ENCODE measurements around the gene RBPJ.

DNA sequence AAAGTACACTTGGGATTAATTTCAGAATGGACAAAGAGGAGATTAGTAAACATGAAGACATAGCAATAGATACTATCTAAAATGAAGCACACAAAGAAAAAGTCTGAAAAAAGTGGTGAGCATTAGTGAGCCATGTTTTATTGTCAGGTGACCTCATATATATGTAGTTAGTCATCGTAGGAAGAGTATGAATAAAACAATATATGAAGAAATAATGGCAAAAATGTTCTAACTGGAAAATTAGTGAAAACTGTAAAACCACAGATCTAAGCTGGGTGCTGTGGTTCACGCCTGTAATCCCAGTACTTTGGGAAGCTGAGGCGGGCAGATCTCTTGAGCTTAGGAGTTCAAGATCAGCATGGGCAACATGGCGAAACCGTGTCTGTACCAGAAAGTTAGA, 67.9 kb downstream of the RBPJ start:
- TF ChIP-seq EZH2 (optimal IDR thresholded peaks at IDR 0.05; ENCODE audit: low read depth, low read length) (no peak), CTCF (IDR thresholded peaks at IDR 0.05; ENCODE audit: low read length) (no peak)

All from MM.1S (cell line).